Measurements from ENCODE around the gene WDR90.

DNA sequence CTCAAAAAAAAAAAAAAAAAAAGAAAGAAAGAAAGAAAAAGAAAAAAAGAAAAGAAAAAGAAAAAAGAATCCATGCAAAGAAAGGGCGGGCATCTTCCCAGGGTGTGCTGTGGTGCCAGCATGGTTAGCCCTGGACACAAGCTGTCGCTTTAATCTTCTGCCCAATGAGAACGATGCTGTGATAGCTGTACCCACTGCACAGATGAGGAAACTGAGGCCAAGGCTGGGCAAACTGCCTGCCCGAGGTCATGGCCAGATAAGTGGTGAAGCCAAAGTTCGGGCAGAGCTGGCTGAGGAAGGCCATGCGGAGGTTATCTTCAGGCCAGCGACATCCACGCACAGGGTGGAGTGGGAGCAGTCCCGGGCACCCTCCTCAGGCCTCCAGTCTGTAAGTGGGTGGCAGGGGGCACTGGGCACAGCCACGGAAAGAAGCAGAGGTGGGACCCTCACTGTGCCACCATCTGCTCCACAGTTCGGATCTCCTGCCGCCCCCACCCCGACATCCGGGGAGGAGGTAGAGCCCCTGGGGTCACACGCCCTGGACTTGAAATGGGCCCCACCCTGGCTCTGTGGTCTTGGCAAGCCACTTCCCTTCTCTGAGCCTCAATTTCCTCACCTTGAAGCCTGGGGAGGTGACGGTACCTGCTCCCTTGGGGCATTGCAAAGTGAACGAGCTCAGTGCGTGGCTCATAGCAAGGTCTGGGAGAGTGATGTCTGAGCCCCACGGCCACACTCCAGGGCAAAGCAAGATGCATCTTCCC is 49.9 kb downstream of the WDR90 start:
- no peak for TF ChIP-seq CTCF (conservative IDR thresholded peaks at IDR 0.05 in 1 of 2, IDR thresholded peaks at IDR 0.05 in 1 of 2; ENCODE audit: extremely low read depth in 1 of 2, insufficient read depth in 1 of 2, low read depth in 1 of 2, low read length in 2 of 2)
- TF ChIP-seq EZH2 (IDR thresholded peaks at IDR 0.05; ENCODE audit: borderline replicate concordance, low read length), result no peak
